ENCODE data around the gene PRKRA.
"Not testable (repeated sequence)": the region's sequence is repeated elsewhere in the genome, so short reads cannot be mapped to it uniquely, and the experiment has no call there.

The PRKRA gene

DNA sequence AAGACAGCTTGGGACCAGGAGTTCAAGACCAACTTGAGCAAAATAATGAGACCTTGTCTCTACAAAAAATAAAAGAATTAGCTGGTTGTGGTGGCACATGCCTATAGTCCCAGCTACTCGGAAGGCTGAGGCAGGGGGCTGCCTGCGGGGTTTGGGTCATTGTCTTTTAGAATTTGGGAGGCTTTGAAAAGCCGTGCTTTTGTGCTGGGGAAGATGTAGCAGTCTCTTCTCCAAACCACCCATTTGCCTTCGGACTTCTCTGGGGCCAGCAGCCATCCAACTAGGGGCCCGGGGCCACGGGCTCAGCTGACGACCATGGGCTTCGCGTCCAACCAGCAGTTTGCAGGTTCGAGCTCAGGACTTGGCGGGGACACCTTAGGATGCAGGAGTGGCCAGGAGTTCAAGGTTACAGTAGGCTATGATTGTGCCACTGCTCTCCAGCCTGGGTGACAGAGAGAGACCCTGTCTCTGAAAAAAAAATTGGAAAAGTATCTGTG, 6.5 kb upstream of the PRKRA start:
- DNase-seq = no peak

DNA sequence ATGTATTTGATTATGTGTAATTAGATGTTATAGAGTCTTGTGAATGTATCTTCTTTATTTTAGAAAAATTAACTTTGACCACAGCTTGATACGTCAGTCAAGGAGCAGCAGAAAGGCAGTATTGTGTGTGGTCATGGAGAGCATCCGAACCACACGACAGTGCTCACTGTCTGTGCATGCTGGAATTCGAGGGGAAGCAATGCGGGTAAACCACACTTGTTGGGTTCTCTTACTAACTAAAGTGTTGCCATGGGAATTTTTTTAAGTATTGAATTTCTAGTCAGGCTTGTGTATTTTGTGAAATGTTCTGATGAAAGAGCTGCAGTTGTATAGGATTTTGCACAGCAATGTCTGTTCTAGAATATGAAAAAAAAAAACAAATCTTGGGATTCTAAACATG, 5.0 kb upstream of the PRKRA start:
- no peak for DNase-seq

DNA sequence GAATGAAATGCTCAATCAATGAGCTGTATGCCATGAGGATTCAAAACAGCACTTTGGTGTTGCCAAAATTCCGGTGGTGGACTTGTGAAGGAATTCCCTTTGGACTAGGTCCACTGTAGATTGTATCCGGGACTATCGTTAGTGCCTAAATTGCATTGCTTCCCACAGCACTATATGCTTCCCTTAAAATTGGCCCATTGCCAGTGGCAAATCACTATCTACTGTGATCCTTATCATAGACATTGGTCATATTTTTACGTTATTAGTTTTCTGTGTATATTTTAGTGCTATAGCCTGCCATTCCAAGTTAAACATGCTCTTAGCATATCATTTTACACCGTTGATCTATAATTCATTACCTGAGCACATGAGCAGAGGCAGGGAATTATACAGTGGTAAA, 1.9 kb upstream of the PRKRA start:
- no peak for DNase-seq

DNA sequence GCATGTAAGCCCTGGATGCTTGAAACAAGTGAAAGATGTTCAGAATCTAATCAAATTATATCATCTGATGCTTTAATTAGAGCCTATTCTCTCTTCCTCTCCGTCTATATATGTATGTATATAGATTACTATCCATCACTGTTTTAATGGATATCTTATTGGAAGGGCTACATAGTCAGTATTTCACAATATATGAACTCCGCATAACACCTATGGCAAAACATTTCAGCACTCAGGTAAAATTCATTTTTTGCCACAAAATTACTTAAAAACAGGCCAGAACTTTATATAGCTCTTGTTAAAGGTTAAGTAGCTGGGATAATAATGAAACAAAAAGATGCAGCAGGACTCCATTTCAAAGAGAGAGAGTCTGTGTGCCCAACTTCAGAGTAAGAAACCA, 1.4 kb upstream of the PRKRA start:
- DNase-seq = no peak

DNA sequence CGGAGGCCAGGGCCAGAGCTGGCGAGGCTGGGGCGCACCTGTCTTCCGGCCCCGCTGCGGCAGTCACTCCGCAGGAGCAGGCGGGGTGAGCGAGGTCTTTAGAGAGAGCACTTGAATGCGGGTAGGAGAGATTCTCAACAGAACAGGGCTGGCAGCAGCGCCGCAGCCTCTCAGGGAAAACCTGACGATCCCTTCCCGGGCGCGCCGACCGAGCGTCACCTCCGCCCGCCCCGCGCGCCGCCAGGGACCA, 526 bp downstream of the PRKRA start:
- DNase-seq = no peak

DNA sequence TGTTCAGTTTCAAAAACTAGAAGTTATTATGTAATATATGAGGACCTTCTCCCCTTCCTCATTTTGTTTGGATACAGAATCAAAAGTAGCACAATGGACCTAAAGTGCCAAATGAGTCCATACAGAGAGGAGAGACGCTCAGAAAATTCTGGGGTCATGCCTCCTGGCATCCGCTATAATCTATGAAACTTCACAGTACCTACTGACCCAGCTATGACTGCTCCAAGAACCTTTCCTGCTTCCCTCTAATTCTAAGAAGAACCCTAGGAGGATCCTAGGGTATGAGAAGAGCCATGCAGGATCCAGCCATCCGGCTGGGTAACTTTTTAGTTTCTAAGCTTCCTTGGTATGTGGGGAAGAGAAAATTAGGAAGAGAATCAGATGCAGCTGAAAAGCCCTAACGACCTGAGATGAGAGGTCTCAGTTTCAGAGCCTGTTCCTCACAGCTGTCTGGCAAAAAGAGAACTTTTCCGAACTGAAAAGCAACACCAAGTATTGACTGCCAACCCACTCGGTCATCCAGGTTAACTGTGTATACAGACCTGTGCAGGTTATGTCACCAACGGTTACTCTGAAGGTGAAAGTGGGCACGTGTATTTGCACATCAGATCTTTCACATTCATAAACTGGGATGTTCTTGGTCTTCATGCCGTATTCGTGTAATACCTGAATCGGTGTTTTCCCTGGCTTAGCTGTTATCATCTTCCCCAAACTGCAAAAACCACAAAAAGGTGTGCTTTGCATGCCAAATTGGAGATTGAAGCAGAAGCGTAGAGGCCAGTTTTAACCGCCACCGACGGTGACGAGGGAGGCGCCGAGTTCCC, 1.1 kb downstream of the PRKRA start:
- no peak for DNase-seq

DNA sequence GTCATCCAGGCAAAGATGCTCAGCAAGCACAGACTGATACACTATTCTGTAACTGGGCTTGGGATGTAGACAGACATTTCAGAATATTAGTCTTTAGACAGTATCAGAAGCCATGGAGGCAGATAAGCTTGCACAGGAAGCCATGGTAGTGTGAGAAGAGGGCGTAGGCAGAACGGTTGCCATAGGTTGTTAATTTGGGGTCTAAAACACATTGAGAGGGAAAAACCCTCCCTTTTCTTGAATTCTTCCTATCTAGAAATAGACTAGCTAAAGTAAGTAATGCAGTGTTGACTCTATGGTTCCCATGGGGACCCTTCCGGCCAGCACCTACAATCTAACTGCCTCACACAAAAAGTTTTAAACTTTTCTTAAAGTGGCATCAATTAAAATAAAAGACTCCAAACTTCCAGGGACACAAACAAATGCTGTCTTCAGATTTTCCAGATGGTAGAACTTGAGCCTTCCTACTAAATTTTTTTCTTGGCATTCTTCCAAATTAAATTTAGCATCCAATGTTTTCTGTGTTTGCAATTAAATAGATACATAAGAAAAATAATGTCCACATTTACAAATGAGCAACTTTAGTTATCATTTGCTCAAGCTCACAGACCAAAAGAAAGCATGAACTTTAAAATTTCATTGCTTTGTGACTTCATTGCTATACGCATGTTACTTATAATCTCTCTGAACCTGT, 1.9 kb downstream of the PRKRA start:
- no peak for DNase-seq

DNA sequence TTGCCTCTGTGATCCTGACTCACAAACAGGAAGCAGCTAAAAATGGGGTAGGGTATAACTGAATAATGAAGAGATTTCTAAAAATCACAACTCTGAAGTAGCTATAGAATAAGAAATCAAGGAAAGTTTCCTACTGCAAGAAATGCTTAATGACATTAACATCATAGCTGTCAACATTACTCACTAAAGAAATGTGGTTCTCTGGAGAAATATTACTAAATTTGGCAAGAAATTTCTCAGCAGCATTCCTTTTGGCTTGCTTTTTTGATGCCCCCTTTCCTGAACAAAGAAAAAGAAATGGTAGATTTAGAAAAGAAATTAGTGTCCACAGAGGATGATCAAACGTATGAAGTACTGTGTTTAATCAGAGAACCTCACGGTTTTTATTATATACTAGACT, 9.5 kb downstream of the PRKRA start:
- no peak for DNase-seq

DNA sequence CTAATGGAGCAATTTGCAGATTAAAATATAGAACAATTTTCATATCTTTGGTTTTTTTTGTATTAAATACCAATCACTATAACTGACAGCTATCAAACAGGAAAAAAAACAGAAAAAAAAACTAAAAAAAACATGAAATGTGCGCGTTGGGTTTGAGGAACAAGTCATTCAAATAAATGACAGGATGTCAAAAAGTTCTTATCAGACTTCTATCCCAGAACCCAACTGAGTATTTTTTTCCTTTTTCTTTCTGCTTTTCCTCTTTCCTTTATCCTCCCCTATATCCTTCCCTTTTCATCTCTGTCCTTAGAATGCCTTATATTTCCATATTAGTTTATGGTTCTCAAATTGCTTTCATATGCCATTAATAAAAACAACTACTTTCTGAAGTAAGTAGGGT, 14.3 kb downstream of the PRKRA start:
- no peak for DNase-seq

DNA sequence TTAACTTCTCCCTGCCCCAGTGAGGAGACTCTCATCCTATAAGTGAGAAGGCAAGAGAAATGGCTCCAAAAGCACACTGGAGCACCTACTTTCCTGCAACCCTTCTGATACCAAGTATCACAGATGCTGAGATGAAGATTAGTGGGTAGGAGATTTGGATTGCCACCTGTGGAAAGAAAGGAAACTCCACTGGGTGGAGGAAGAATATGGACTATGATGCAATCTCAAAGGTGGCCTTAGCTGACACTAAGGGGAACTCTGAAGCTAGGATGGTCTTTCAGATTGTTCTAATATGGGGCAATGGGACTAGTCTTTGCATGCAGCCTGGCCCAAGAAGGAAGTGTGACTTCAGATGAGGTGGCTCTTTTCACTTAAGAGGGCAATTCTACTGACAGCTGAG, 21.6 kb downstream of the PRKRA start:
- no peak for DNase-seq

DNA sequence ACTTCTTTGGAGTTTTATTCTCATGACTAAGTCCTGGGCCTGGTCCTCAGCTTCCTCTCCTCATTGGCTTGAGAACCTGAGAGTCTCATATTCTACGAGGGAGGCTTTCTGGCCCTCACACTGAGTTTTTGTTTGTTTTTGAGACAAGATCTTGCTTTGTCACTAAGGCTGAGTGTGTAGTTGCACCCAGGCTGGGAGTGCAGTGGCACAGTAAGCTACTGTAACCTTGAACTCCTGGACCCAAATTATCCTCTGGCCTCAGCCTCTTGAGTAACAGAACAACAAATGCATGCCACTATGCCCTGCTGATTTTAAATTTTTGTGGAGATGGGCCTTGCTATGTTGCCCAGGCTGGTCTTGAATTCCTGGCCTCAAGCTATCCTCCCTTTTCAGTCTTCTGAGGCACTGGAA, 22.6 kb downstream of the PRKRA start:
- DNase-seq = no peak

DNA sequence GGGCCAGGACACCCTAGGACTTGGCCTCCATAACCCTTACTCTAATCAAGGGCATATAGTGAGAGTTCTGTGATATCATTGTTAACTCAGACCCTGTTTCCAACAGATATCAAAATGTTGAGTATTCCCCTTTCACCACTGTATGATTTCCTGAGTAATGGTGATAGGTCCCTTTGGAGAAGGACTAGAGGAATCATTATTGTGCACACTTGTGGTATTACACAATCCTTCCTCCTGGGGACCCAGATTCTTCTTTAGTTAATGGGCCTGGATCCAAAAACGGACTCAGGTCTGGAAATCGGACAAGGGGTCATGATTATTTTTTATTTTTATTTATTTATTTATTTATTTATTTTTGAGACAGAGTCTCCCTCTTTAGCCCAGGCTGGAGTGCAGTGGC, 23.5 kb downstream of the PRKRA start:
- DNase-seq = no peak

DNA sequence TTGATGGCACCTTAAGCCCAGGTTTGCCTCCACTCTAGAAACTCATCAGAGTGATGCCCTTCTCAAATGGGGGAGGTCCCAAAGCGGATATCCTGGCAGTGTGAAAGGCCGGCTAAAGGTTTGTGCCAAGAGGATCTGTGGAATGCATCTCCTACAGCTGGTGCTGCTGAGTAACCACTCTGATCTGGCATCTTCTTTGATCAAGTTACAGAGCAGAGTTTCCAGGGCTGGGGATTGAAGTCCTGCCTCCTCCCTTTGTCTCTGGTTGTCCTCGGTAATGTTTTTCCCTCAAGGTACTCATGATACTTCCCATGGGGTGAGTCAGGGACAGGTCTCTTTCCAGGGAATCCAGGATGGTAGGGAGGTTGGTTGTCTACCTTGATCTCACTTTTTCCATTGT, 24.6 kb downstream of the PRKRA start:
- no peak for DNase-seq

DNA sequence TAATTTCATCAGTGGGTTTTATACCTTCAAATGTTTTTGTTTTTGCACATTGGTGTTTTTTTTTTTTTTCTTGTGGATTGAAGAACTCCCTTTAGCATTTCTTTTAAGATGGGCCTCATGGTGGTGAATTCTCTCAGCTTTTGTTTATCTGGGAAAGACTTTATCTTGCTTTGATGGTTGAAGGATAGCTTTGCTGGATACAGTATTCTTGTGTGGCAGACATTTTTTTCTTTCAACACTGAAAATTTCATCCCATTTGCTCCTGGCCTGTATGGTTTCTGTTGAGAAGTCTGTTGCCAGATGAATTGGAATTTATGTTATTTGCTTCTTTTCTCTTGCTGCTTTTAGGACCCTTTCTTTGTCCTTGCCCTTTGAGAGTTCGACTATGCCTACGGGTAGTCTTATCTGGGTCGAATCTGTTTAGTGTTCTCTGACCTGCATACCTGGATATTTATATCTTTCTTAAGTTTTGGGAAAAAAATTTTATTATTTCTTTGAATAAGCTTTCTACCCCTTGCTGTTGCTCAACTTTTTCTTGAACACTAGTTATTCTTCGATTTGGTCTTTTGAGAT, 25.6 kb downstream of the PRKRA start:
- no peak for DNase-seq

DNA sequence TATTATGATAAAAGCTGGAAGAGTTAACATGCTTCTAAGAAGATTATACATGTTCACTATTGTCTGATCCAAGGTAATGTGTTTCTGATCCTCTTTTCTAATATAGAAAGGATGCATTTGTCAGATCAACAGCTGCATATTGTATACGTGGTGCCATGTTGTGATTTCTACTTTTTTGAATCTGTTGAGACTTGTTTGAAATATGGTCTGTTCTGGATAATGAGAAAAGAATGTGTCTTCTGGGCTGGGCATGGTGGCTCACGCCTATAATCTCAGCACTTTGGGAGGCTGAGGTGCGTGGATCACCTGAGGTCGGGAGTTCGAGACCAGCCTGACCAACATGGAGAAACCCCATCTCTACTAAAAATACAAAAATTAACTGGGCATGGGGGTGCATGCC, 27.2 kb downstream of the PRKRA start:
- DNase-seq = not testable (repeated sequence)

DNA sequence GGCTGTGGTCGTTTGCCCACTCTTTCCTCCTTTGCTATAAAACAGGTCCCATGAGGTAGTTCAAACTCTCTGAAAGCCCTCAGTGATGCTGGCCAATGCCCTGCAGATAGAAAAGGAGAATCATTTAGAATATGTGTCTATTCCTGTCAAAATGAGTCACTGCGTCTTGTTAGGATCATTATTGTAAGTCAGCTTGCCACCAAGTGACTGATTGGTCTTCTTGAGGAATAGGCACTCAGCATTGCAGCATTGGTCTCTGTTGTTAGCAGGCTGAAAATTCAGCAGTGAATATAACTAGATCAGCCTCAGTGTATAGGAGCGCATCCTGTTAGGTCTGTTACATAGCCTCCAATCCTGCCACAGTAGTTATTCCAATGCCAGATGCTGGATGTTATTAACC, 28.9 kb downstream of the PRKRA start:
- no peak for DNase-seq

DNA sequence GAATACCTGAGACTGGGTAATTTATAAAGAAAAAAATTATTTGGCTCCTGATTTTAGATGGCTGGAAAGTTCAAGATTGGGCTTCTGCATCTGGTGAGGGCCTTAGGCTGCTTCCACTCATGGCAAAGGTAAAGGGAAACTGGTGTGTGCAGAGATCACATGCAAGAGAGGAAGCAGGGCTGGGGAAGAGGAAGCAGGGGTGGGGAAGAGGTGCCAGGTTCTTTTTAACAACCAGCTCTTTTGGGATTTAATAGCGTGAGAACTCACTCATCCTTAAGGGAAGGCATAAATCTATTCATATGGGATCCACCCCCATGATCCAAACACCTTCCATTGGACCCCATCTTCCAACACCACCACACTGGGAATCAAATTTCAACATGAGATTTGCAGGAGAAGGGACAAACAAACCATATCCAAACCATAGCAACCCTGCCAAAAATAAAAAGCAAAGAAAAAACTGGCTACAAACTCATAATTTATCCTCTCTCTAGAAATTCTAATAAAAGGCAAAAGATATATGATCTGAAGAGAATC, 30.4 kb downstream of the PRKRA start:
- DNase-seq = no peak

DNA sequence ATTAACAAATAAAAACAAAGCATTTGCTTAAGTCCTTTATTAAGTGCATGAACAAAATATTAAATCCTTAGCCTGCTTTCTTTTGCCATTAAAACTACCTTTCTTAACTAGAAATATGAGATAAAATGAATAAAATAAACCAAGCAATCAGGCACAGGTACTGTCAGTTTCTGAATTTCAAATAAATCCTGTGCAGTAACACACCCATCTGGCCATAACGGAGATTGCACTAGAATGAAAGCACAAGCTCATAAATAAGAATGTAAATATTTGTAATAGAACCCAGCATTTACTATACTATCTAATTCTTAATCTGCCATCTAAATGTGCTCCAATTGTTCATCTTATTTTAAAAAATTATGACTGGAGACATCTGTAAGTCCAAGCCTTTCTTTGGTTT, 31.9 kb downstream of the PRKRA start:
- no peak for DNase-seq

DNA sequence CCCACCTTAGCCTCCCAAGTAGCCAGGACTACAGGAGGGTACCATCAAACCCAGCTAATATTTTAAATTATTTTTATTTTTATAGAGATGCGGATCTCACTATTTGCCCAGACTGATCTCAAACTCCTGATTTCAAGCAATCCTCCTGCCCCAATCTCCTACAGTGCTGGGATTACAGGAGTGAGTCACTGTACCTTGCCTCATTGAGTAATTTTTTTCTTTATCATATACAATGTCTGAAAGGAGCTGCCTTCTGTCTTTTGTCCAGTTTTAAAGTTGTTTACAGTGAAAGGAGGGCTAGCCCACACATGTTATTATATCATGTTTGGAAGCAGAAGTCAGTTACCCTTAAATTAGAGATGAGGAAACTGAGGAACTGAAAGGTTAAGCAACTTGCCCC, 32.5 kb downstream of the PRKRA start:
- no peak for DNase-seq

DNA sequence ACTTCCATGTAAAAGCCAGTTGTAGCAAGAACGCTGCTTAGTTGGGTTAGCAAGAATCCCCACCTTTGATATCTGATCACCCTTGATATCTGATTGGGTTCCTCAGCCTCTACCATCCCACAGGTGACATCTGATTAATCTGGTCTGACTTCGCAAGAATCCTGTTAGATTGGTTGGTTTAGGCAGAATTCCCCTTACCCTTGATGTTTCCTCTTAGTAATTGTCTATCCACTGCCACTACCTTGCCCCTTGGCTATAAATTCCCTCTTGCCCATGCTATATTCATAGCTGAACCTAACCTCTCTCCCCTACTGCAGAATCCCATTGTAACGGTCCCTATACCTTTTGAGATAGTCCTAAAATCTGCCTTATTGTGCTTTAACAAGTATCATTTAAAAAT, 33.1 kb downstream of the PRKRA start:
- DNase-seq = no peak

DNA sequence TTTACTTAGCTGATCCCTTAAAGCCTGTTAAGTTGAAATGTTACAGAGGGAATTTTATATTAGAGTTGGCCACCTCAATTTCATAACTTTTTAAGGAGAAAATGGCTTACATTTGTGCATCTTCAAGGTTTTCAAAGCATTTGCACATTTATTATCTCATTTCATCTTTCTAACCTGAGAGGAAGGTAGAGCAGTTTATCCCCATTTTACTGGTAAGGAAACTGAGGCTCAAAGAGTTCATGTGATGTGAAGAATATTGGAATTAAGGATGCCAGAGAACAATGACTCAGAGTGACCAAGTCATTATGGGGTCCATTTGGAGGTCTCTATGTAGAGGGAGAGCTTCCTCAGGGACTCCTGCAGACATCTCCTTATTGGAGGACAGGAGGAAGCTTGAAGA, 35.0 kb downstream of the PRKRA start:
- DNase-seq = no peak

DNA sequence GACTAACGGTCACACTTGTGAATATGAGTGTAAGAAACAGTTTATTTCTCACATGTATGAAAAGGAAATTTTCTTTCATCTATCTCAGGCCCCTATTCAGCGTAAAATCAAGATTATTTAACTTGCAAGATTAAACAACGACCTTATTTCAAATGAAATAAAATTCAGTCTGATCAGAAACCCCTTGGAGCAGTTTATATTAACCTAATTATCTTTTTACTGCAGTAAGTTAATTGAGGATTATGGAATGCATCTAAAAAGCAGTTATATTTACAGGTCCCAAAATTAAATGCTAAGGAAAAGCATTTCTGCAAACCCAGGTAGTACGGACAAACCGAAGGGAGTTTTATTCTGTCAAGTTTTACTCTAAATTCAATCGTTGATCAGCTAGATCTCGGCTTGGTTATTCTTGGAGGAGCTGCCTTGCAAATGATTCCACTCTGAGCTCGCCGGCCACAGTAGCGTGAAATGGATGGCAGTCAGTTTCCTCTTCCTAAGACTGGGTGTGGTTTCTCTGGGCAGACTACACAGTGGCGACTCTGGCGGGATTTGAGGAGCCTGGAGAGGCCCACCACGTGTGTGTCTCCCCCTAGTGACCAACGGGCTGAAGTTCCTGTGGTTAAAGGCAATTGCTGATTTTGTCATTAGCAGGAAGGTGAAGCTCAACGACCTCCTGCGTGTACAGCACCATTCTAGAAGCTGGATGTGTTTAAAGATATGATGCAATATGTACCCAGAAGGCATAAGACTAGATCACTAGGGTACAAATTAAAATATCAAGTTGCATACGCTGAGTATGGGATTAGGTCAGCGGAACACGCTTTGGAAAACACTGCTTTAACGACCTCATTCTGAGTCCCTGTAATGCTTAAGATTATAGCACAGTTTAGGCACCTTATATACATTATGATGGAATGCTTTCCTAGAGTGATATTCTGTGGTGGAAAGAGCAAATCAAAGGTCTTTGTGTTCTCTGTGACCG, 36.4 kb downstream of the PRKRA start:
- DNase-seq = peak; percentile 88

Measured in NCI-H524 treated with DMSO at 0.1 percent for 48 hours (cell line).